HG03521 (cell line): ENCODE measurements around the gene FCN2.
"Not testable (repeated sequence)": the region's sequence is repeated elsewhere in the genome, so short reads cannot be mapped to it uniquely, and the experiment has no call there.

ENCODE experiments used
- ATAC-seq: cut with Tn5 transposase; IDR thresholded peaks from one replicate; pipeline ENCODE4 v1.9.1; 2021; ENCODE audit warnings: mild to moderate bottlenecking, moderate library complexity; ENCODE audit not compliant: unreplicated experiment

The FCN2 gene

DNA sequence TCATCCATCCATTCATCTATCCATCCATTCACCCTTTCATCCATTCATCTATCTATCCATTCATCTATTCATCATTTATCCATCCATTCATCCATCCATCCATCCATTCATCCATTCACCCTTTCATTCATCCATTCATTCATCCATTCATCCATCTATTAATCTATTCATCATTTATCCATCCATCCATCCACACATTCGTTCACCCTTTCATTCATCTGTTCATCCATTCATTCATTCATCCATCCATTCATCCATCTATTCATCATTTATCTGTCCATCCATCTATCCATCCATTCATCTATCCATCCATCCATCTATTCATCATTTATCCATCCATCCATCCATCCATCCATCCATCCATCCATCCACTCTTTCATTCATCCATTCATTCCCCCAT is 33.9 kb upstream of the FCN2 start:
- ATAC-seq, result no peak

DNA sequence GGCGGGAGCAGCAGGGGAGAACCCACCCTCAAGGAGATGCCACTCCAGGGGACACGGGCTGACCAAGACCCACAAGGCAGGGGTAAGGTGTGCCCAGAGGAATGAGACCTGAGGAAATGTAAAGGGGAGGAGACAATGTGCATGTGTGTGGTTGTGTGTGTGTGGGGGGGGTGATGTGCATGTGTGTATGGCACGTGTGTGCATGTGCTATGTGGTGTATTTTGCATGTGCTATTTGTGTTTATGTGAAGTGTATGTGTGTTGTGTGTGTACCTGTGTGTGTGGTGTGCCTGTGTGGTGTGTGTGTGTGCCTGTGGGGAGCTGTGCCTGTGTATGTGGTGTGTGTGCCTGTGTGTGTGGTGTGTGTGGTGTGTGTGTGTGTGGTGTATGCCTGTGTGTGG is 33.5 kb upstream of the FCN2 start:
- no peak for ATAC-seq

DNA sequence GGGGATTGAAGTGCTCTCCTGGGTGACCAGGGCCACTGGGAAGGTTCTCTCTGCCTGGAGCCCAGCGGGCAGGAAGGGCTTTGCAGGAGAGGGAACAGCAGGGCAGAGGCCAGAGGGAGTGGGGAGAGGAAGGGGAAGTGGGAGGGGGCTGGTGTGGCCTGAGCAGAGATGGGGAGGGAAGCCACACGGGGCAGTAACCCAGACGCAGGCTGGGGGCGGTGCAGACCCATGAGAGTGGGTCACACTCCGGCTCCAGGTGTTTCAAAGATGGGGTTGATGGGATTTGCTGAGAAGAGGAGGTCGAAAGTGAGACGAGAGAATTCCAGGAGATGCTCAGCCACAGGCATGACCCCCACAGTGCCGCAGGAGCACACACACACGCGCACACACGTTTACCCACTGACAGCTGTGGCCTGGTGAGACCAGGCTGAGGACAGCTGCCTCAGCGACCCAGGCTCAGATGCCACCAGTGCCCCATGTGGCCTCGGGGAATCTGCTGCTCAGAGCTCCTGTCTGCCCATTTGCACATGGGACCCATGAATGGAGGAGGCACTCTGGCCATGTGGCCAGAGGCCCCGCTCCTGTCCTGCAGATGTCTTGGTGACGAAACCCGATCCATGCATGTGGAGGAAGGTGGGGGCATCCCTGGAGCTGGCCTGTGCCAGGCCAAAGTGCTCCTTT is 32.7 kb upstream of the FCN2 start:
- ATAC-seq, result no peak

DNA sequence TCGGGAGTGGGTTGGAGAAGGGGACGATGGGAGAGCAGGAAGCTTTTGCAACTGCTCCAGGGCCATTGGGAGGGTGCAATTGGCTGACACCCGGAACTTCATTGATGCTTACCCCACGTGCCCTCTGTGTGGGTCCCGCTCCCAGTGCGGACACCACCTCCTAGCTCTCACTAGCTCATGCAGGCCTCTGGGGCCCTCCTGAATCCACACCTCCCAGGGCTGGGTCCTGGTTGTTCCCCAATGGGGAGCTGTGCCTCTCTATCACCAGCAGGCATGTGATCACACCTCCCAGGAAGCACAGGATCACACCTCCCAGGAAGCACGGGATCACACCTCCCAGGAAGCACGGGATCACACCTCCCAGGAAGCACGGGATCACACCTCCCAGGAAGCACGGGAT is 32.1 kb upstream of the FCN2 start:
- ATAC-seq, result no peak

DNA sequence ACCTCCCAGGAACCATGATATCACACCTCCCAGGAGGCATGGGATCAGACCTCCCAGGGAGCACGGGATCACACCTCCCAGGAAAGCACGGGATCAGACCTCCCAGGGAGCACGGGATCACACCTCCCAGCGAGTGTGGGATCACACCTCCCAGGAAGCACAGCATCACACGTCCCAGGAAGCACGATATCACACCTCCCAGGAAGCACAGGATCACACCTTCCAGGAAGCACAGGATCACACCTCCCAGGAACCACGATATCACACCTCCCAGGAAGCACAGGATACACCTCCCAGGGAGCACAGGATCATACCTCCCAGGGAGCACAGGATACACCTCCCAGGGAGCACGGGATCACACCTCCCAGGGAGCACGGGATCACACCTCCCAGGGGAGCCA is 30.0 kb upstream of the FCN2 start:
- no peak for ATAC-seq

DNA sequence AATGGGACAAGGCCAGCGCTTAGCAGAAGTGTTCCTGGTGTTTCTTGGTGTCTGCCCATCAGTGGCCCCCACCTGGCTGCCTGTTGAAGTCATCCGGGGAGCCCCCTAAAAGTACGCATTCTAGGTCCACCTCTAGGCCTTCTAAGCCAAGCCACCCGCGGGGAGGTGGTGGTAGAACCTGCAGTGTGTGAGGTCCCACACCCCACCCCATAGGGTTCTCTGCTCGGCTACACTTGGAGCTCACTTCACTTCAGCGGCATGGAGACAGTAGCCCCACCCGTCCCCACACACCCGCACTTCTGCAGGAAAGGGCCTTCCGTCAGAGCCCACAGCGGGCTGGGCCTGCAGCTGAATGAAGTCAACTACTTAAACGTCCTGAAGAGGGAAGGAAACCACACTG is 29.6 kb upstream of the FCN2 start:
- no peak for ATAC-seq

DNA sequence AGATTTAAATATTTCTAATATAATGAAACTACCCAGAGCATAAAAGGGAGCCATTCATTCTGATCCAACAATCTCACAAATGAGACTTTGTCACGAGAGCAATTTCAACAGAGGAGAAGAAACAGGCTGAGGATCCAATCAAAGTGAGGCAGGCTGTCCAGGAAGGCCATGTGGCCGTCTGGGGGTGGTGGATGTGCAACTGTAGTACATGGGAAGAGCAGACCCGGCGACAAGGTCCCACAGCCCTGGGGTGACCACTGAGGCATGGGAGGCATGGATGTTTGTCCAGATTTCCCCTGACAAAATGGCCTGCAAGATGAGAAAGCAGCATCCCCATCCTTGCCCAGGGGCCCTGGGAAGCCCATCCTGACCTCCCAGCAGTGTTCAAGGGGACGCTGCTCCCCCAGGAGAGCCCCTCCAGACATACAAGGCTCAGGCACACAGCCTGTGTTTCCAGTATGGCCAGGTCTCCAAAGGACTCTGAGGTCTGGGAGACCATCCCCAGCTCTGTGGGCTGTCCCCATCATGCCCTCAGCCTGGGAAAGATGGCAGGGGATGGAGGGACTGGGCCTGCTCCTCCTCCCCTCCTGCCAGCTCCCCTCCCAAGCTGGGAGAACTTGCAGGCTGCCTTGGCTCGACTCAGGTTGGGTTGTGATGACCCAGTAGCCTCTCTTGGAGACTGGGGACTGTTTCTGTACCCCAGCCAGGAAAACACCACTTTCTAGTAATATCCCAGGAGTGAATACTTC is 27.5 kb upstream of the FCN2 start:
- no peak for ATAC-seq

DNA sequence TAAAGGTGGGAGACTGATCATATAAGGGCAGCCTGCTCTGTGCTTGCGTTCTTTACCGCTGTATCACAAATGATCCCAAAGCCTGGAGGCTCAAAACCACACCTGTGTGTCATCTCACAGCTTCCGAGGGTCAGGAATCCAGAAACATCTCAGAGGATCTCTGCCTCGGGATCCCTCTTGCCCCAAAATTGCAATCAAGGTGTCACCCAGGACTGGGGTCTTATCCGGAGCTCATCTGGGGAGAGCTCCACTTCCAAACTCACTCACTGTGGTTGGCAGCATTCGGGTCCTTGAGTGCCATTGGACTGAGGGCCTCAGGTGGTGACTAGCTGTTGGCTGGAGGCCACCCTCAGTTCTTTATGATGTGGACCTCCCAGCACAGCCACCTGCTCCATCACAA is 26.7 kb upstream of the FCN2 start:
- no peak for ATAC-seq

DNA sequence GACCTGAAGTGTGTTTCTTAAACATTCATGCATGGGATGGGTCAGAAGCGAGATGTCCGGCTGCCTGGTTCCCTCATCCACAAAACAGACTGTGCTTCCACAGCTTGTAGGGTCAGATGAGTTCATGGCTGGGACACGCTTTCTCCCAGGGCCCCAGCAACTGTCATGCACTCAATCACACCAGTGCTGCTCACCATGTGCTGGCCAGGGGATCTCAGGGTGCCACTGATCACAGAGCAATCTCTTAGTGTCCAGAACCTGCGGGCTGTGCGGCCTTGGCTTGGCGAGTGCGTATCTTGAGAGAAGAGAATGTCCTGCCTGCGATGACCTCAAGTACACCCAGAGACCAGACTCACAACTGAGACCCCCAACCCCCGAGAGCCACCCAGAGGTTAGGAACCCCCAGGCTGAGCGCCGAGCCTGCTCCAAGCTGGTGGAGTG is 26.0 kb upstream of the FCN2 start:
- no peak for ATAC-seq

DNA sequence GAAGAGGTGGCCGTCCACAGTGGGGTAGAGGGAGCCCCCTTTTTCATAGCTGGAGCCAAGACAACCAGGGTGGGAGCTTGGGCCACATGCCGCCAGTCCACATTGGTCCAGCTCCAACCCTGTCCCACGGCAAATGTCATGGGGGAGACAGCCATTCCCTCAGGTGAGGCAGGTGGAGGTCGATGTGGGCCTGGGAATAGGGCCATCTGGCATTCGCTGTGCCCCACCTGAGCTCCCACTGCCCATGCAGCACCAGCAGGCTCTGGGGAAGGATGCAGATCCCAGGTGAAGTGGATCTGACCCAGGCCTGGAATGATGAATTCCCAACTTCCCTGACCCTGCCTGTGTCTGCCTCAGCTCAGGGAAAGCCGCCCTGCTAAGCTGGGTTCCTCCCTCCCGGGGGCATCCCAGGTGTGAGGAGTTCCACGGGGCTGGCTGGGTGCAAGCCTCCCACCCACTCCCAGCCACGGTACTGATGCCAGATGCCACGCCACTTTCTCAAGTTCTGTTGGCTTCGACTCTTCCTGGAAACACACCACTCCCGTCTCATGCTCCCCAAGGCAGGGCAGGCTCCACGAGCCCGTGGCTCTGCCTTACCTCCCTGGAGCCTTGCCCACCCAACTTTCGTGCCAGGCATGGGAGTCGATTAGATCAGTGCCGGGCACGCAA is 25.2 kb upstream of the FCN2 start:
- no peak for ATAC-seq

DNA sequence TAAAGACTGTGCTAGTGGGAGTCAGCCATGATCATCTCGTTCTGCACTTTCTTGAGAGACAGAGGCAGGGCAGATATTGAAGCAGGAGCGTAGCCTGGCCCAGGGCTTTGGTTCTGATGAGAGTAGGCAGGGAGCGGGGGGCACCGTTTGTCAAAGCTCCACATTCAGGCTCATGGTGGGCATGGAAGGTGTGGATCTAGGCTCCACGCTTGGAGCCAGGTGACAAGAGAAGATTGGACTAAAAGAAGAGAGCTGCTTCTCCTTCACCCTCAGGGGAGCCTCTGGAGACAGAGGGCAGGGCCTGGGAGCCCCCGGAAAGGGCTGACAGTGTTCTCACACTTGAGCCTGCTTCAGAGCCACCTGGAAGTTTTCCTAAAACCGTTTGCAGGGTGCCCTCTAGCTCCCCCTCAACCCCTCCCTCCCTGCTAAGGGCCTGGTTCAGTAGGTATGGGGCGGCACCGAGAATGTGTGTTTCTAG is 24.7 kb upstream of the FCN2 start:
- ATAC-seq, result no peak

DNA sequence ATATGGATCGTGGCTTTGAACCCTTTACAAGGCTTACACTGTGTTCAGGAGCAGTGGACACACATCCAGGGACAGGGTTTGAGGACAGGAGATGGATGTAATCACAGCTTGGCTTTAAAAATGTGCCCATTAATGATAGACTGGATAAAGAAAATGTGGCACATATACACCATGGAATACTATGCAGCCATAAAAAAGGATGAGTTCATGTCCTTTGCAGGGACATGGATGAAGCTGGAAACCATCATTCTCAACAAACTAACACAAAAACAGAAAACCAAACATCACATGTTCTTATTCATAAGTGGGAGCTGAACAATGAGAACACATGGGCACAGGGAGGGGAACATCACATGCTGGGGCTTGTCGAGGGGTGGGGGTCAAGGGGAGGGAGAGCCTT is 23.2 kb upstream of the FCN2 start:
- ATAC-seq, result not testable (repeated sequence)

DNA sequence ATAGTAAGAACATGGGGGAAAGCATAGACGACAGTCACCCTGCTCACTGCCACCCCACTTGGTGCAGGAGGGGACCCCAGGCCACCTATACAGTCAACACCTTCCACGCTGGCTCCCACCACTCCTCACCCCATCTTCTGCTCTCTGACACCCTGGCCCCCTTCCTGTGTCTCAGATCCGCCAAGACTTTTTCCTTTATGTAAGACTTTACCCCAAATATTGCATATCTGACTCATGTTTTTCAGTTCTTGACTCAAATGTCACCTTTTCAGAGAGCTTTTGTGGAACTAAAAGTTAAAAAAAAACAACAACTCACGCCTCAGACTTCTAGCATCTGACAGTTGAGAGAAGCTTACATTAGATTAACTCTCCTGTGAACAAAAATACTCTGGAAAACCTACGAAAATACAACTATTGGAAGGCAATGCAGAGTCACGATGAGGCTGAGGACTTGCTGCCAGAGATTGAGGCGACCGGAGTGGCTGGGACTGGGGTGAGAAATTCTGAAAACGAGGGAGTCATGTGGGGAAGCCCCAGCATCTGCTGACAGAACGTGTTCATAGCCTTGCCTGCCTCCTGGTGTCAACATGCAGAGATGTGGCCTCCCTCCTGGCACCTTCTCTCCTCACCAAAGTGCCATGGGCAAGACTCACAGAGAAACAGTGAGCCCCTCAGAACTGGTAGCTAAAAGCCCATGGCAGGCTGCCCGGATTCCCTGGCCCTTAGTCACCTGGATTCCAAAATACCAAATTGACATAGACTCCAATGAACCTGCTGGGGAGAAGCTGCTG is 22.4 kb upstream of the FCN2 start:
- ATAC-seq, result peak; percentile 68

DNA sequence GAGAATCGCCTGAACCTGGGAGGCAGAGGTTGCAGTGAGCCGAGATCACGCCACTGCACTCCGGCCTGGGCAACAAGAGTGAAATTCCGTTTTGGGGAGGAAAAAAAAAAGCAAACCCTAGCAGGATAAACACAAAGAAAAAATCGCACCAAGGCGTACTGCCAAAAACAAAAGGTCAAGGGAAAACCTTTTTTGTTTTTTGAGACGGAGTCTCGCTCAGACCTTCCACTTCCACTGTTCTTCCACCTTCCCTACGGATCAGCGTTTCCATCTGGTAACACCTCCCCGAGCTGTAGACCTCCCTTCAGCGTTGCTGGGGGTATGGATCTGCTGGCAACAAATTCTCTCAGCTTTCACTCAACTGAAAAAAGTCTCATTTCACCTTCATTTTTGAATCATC is 20.1 kb upstream of the FCN2 start:
- no peak for ATAC-seq

DNA sequence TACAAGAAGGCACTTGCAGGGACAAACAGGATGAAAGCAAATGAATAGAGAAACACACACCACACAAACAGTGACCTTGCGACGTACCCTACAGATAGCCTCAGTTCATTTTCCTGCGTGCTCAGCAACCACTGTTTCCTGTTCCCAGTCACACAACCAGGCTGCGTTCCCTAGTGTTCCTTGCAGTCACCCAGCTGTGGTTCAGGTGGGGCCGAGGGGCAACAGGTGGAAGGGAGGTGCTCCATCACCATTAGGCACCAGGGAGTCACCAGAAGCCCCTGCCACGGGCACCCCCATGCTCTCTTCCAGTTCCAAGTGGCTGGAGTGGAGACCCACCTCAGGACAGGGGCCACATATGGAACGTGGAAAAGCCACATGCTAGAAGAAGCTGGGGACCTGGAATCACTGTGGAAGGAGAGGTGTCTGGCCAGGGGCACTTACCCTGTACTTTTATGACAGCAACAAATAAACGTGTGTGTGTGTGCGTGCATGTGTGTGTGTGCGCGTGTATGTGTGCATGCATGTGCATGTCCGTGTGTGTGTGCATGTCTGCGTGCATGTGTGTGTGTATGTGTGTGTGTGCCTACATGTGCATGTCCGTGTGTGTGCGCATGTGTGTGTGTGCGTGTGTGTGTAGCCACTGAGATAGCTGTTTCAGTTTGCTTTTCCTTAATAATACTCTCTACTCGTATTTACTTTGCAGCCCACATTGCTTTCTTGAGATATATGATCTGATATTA is 18.8 kb upstream of the FCN2 start:
- ATAC-seq, result no peak

DNA sequence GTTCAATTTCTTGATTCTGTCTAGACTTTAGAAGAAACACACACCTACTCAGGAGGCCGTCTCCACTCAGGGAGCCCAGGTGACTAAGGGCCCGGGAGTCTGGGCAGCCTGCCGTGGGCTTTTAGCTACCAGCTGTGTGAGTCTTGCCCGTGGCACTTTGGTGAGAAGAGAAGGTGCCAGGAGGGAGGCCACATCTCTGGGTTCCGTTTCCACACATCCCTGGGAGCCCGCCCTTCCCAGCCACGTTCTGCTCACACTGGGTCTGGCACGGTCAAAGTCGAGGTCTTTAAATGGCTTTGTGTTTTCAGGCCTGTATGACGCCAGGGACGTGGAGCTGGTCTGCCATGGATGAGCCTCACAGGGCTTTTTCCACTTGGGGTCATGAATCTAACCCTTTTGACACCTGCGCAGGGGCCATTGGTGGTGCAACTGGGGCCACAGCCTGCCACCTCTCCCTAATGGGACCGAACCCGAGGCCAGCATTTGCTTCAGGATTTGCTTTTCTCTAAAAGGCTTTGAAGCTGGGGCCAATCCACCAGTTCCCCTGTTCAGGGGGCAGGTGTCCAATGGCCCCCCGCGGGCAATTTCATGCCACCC is 17.2 kb upstream of the FCN2 start:
- ATAC-seq, result no peak

DNA sequence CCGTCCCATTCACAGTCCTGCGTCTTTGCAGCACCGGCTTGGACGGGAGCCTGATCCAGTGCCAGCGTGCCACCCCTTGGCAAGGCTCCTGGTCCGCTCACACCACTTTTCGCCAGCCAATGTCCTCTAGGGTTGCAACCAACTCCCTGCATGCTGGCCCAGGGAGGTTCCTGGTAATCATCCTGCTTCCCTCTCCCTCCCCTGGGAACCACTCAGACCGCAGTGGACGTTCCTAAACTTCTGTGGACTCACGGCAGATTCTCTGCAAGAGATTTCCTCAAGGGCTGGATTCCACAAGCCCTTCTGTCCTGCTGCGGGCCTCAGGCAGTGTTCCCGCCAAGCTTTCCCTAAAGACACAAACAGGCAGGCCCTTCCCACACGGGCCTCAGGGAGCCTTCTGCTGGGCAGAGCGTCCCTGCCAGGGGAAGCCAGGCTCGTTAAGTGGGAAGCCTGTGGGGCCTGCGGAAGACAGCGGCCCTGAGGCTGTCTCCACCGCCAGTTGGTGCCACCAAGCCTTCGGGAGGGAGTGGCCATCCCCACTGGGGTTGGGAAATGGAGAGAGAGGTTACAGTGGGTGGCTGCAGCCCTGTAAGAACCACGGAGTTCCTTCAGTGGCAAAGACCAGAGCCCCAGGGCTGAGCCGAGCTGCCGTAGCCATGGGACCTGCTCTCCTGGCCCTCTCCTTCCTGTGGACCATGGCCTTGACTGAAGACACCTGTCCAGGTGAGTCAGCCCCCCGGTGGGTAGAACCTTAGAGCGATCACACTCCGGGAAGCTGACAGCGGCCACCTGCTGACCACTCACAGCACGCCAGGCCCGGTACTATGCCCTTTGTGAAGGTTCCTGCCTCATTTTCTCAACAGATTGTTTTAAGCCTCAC is 16.4 kb upstream of the FCN2 start:
- ATAC-seq, result no peak

DNA sequence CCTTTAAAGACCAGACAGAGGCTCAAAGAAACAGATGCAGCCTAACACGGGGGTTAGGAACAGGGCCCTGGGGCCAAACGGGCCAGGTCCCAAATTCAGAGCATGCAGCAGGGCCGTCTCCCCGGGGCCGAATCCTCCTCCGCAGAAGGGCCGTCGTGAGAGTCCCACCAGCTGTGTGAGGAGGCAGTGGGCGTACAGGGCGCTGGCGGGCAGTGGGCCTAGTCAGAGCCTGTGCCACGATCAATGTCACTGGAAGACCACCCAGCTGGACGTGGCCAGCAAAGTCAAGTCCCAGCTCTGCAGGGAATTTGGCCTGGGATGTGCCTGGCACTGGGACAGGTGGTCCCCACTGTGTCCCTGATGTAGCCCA is 15.8 kb upstream of the FCN2 start:
- ATAC-seq, result no peak
